GM23338 (cell line): ENCODE results near the gene TMEM119. TPM values are rescaled to one million over a fixed set of nuclear protein-coding genes. Genes with fewer than 3 reads are reported as not detected.

Experiments
- ATAC-seq: fragments of 200-7000 bp; cut with Tn5 transposase; 3 replicates; pipeline ENCODE4 v1.9.1; 2020
- DNase-seq: peaks from one replicate; pipeline ENCODE4 v3.0.0-alpha.2; 2015; ENCODE audit warnings: low spot score
- H2AFZ ChIP-seq: fragments of 200-600 bp; sonication (generic); 2 replicates; pipeline ENCODE4 v1.8.0; 2016; ENCODE audit warnings: antibody characterized with exemption, mild to moderate bottlenecking, moderate library complexity
- H3F3A ChIP-seq: fragments of 200-600 bp; sonication (generic); replicated peaks from 2 replicates; pipeline ENCODE4 v1.8.0; 2017; ENCODE audit warnings: antibody characterized with exemption, mixed run types, low read depth
- H3K27ac ChIP-seq: fragments of 200-600 bp; sonication (generic); 2 replicates; pipeline ENCODE4 v1.6.1; 2016; ENCODE audit warnings: low read depth
- H3K27me3 ChIP-seq: fragments of 200-600 bp; sonication (generic); 2 replicates; pipeline ENCODE4 v1.8.0; 2016; ENCODE audit warnings: mild to moderate bottlenecking, mixed run types, moderate library complexity; ENCODE audit not compliant: insufficient read depth
- H3K36me3 ChIP-seq: fragments of 200-600 bp; sonication (generic); 2 replicates; pipeline ENCODE4 v1.8.0; 2016; ENCODE audit warnings: mild to moderate bottlenecking; ENCODE audit not compliant: insufficient read depth
- H3K4me1 ChIP-seq: fragments of 200-600 bp; sonication (generic); 2 replicates; pipeline ENCODE4 v1.8.0; 2016; ENCODE audit warnings: mild to moderate bottlenecking, moderate library complexity; ENCODE audit not compliant: insufficient read depth
- H3K4me2 ChIP-seq: fragments of 200-600 bp; sonication (generic); 2 replicates; pipeline ENCODE4 v1.7.1; 2017; ENCODE audit warnings: mixed run types
- H3K4me3 ChIP-seq: fragments of 200-600 bp; sonication (generic); 2 replicates; pipeline ENCODE4 v1.6.1; 2016; ENCODE audit warnings: mixed run types
- H3K79me2 ChIP-seq: fragments of 200-600 bp; sonication (generic); replicated peaks from 2 replicates; pipeline ENCODE4 v1.8.0; 2017; ENCODE audit warnings: mild to moderate bottlenecking; ENCODE audit not compliant: insufficient read depth
- H3K9me2 ChIP-seq: fragments of 200-600 bp; sonication (generic); 2 replicates; pipeline ENCODE4 v1.8.0; 2017; ENCODE audit not compliant: insufficient read depth
- H4K20me1 ChIP-seq: fragments of 200-600 bp; sonication (generic); replicated peaks from 2 replicates; pipeline ENCODE4 v1.8.0; 2017; ENCODE audit warnings: mild to moderate bottlenecking; ENCODE audit not compliant: insufficient read depth
- H3K27ac Mint-ChIP-seq: 2 replicates; pipeline ENCODE4 v1.8.0; 2020; ENCODE audit warnings: inconsistent platforms, mild to moderate bottlenecking, moderate library complexity, mixed read lengths
- H3K27me3 Mint-ChIP-seq: 3 replicates; pipeline ENCODE4 v1.8.0; 2022; ENCODE audit warnings: low read depth, mild to moderate bottlenecking, moderate library complexity, mixed read lengths, inconsistent platforms; ENCODE audit not compliant: insufficient read depth, poor library complexity
- H3K36me3 Mint-ChIP-seq: 3 replicates; pipeline ENCODE4 v1.8.0; 2021; ENCODE audit warnings: low read depth, mild to moderate bottlenecking, inconsistent platforms, moderate library complexity, mixed read lengths
- H3K4me1 Mint-ChIP-seq: 3 replicates; pipeline ENCODE4 v1.8.0; 2020; ENCODE audit warnings: mild to moderate bottlenecking, inconsistent platforms, mixed read lengths
- H3K4me3 Mint-ChIP-seq: 3 replicates; pipeline ENCODE4 v1.8.0; 2021; ENCODE audit warnings: moderate library complexity, mild to moderate bottlenecking, inconsistent platforms, mixed read lengths
- H3K9me3 Mint-ChIP-seq: 3 replicates; pipeline ENCODE4 v1.8.0; 2020; ENCODE audit warnings: moderate library complexity, mild to moderate bottlenecking, inconsistent platforms, mixed read lengths
- CREB1 ChIP-seq: fragments of 250-450 bp; sonication (Bioruptor Pico); IDR thresholded peaks from 2 replicates; pipeline ENCODE4 v1.5.0; 2020; ENCODE audit warnings: low read depth, mild to moderate bottlenecking, moderate library complexity
- EZH2 ChIP-seq: fragments of 200-600 bp; sonication (generic); IDR thresholded peaks from one replicate; pipeline ENCODE4 v1.8.0; 2017; ENCODE audit warnings: antibody characterized with exemption, mild to moderate bottlenecking, low read depth; ENCODE audit not compliant: unreplicated experiment
- EZH2phosphoT487 ChIP-seq: fragments of 200-600 bp; sonication (generic); IDR thresholded peaks from one replicate; pipeline ENCODE4 v1.8.1; 2018; ENCODE audit warnings: antibody characterized with exemption; ENCODE audit not compliant: unreplicated experiment
- JUNB ChIP-seq: IDR thresholded peaks from one replicate; pipeline ENCODE4 v1.6.1; 2016; ENCODE audit warnings: antibody characterized with exemption; ENCODE audit not compliant: unreplicated experiment
- NANOG ChIP-seq: IDR thresholded peaks from 2 replicates; pipeline ENCODE4 v1.6.1; 2016; ENCODE audit warnings: antibody characterized with exemption, borderline replicate concordance
- POLR2AphosphoS5 ChIP-seq: IDR thresholded peaks from 2 replicates; pipeline ENCODE4 v1.6.1; 2016; ENCODE audit warnings: antibody characterized with exemption, low read depth
- STAT1 ChIP-seq: IDR thresholded peaks from one replicate; pipeline ENCODE4 v1.6.1; 2016; ENCODE audit warnings: antibody characterized with exemption; ENCODE audit not compliant: unreplicated experiment
- ZNF114 ChIP-seq: fragments of 250-450 bp; sonication (Bioruptor Pico); IDR thresholded peaks from 2 replicates; pipeline ENCODE4 v1.5.0; 2020; ENCODE audit warnings: mild to moderate bottlenecking, moderate library complexity
- ZNF331 ChIP-seq: fragments of 250-450 bp; sonication (Bioruptor Pico); IDR thresholded peaks from 2 replicates; pipeline ENCODE4 v1.5.0; 2020; ENCODE audit warnings: low read depth, mild to moderate bottlenecking, moderate library complexity
- polyA plus RNA-seq: library from polyadenylated mRNA; unstranded; fragments of >200 nt; fragmentation: Nextera tagmentation; extraction: Ambion mirVana; gene quantifications from 2 replicates; pipeline ENCODE4 v1.2.1, GENCODE V29; 2016
- total RNA-seq: library from RNA; depleted of rRNA; stranded (reverse); fragments of >200 nt; shearing (Covaris generic); gene quantifications from 2 replicates; pipeline ENCODE4 v1.2.3, GENCODE V29; 2014
- TF ChIP-seq, protein P1 (sequence below), 2 experiments: fragments of 200-600 bp in 1 of 2; sonication (generic) in 1 of 2; conservative IDR thresholded peaks; 2 replicates each; pipeline versions ENCODE4 v1.5.1 to v1.6.1; 2016 to 2017; ENCODE audit warnings: antibody characterized with exemption in 2 of 2, low read depth in 2 of 2, mild to moderate bottlenecking in 2 of 2, moderate library complexity in 1 of 2
- TF ChIP-seq, protein P2 (sequence below): fragments of 250-450 bp; sonication (Bioruptor Pico); IDR thresholded peaks from 2 replicates; pipeline ENCODE4 v1.5.0; 2020; ENCODE audit warnings: mild to moderate bottlenecking, moderate library complexity
- TF ChIP-seq, protein P3 (sequence below): IDR thresholded peaks from one replicate; pipeline ENCODE4 v1.6.1; 2018; ENCODE audit warnings: antibody characterized with exemption; ENCODE audit not compliant: unreplicated experiment

Gene TMEM119
- total and polyA plus RNA-seq, 2 experiments from 2014 or later = 0.06 to 0.07 TPM

DNA sequence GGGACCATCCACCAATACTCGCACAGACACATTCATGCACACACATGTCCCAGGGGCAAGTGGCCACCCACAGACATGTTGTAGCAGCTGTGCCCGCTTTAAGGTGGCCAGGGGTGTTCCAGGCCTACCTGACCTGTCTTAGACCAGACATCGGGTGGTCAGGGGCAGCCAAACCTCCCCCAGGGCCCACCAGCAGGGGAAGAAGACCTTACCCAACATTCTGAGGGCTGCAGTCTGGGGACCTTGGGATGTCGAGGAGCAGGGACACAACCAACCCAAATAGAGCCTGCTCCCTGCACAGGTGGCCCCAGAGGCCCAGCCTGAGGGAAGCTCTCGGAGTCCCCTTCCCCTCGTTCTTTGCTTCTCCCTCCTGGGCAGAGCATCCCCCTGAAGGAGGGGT lies 1.7 kb upstream of the TMEM119 start:
- Histone ChIP-seq H3K4me1 (no peaks in the 10 kb centered on the region), H2AFZ (no peak overlapping the region), H3K4me3 (no peak overlapping the region), H3K4me2 (no peak overlapping the region), H4K20me1 (no peaks in the 10 kb centered on the region), H3K36me3 (no peaks in the 10 kb centered on the region), H3F3A (no peaks in the 10 kb centered on the region), H3K27me3 (no peaks in the 10 kb centered on the region), H3K27ac (no peak overlapping the region), H3K79me2 (no peaks in the 10 kb centered on the region), H3K9me2 (no peaks in the 10 kb centered on the region)
- Mint-ChIP-seq H3K27ac (no peak overlapping the region), H3K27me3 (peaks cover 2% of the 10 kb centered on the region), H3K36me3 (no peaks in the 10 kb centered on the region), H3K4me1 (peaks cover 17% of the 10 kb centered on the region), H3K4me3 (no peak overlapping the region), H3K9me3 (no peaks in the 10 kb centered on the region)
- TF ChIP-seq, protein P1, sequence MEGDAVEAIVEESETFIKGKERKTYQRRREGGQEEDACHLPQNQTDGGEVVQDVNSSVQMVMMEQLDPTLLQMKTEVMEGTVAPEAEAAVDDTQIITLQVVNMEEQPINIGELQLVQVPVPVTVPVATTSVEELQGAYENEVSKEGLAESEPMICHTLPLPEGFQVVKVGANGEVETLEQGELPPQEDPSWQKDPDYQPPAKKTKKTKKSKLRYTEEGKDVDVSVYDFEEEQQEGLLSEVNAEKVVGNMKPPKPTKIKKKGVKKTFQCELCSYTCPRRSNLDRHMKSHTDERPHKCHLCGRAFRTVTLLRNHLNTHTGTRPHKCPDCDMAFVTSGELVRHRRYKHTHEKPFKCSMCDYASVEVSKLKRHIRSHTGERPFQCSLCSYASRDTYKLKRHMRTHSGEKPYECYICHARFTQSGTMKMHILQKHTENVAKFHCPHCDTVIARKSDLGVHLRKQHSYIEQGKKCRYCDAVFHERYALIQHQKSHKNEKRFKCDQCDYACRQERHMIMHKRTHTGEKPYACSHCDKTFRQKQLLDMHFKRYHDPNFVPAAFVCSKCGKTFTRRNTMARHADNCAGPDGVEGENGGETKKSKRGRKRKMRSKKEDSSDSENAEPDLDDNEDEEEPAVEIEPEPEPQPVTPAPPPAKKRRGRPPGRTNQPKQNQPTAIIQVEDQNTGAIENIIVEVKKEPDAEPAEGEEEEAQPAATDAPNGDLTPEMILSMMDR (conservative IDR thresholded peaks at IDR 0.05; ENCODE audit: low read depth in 2 of 2) = no peak
- TF ChIP-seq, protein P2, sequence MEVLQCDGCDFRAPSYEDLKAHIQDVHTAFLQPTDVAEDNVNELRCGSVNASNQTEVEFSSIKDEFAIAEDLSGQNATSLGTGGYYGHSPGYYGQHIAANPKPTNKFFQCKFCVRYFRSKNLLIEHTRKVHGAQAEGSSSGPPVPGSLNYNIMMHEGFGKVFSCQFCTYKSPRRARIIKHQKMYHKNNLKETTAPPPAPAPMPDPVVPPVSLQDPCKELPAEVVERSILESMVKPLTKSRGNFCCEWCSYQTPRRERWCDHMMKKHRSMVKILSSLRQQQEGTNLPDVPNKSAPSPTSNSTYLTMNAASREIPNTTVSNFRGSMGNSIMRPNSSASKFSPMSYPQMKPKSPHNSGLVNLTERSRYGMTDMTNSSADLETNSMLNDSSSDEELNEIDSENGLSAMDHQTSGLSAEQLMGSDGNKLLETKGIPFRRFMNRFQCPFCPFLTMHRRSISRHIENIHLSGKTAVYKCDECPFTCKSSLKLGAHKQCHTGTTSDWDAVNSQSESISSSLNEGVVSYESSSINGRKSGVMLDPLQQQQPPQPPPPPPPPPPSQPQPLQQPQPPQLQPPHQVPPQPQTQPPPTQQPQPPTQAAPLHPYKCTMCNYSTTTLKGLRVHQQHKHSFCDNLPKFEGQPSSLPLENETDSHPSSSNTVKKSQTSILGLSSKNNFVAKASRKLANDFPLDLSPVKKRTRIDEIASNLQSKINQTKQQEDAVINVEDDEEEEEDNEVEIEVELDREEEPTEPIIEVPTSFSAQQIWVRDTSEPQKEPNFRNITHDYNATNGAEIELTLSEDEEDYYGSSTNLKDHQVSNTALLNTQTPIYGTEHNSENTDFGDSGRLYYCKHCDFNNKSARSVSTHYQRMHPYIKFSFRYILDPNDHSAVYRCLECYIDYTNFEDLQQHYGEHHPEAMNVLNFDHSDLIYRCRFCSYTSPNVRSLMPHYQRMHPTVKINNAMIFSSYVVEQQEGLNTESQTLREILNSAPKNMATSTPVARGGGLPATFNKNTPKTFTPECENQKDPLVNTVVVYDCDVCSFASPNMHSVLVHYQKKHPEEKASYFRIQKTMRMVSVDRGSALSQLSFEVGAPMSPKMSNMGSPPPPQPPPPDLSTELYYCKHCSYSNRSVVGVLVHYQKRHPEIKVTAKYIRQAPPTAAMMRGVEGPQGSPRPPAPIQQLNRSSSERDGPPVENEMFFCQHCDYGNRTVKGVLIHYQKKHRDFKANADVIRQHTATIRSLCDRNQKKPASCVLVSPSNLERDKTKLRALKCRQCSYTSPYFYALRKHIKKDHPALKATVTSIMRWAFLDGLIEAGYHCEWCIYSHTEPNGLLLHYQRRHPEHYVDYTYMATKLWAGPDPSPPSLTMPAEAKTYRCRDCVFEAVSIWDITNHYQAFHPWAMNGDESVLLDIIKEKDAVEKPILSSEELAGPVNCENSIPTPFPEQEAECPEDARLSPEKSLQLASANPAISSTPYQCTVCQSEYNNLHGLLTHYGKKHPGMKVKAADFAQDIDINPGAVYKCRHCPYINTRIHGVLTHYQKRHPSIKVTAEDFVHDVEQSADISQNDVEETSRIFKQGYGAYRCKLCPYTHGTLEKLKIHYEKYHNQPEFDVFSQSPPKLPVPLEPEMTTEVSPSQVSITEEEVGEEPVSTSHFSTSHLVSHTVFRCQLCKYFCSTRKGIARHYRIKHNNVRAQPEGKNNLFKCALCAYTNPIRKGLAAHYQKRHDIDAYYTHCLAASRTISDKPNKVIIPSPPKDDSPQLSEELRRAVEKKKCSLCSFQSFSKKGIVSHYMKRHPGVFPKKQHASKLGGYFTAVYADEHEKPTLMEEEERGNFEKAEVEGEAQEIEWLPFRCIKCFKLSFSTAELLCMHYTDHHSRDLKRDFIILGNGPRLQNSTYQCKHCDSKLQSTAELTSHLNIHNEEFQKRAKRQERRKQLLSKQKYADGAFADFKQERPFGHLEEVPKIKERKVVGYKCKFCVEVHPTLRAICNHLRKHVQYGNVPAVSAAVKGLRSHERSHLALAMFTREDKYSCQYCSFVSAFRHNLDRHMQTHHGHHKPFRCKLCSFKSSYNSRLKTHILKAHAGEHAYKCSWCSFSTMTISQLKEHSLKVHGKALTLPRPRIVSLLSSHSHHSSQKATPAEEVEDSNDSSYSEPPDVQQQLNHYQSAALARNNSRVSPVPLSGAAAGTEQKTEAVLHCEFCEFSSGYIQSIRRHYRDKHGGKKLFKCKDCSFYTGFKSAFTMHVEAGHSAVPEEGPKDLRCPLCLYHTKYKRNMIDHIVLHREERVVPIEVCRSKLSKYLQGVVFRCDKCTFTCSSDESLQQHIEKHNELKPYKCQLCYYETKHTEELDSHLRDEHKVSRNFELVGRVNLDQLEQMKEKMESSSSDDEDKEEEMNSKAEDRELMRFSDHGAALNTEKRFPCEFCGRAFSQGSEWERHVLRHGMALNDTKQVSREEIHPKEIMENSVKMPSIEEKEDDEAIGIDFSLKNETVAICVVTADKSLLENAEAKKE (CRISPR knock-in tag) = no peak
- TF ChIP-seq, protein P3, sequence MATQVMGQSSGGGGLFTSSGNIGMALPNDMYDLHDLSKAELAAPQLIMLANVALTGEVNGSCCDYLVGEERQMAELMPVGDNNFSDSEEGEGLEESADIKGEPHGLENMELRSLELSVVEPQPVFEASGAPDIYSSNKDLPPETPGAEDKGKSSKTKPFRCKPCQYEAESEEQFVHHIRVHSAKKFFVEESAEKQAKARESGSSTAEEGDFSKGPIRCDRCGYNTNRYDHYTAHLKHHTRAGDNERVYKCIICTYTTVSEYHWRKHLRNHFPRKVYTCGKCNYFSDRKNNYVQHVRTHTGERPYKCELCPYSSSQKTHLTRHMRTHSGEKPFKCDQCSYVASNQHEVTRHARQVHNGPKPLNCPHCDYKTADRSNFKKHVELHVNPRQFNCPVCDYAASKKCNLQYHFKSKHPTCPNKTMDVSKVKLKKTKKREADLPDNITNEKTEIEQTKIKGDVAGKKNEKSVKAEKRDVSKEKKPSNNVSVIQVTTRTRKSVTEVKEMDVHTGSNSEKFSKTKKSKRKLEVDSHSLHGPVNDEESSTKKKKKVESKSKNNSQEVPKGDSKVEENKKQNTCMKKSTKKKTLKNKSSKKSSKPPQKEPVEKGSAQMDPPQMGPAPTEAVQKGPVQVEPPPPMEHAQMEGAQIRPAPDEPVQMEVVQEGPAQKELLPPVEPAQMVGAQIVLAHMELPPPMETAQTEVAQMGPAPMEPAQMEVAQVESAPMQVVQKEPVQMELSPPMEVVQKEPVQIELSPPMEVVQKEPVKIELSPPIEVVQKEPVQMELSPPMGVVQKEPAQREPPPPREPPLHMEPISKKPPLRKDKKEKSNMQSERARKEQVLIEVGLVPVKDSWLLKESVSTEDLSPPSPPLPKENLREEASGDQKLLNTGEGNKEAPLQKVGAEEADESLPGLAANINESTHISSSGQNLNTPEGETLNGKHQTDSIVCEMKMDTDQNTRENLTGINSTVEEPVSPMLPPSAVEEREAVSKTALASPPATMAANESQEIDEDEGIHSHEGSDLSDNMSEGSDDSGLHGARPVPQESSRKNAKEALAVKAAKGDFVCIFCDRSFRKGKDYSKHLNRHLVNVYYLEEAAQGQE = no peak
- no peak for TF ChIP-seq CREB1
- no peak for TF ChIP-seq ZNF114 (CRISPR knock-in tag)
- no peak for TF ChIP-seq ZNF331 (CRISPR knock-in tag)
- no peak for TF ChIP-seq EZH2
- TF ChIP-seq NANOG = no peak
- TF ChIP-seq POLR2AphosphoS5 = no peak
- TF ChIP-seq STAT1 = no peak
- no peak for TF ChIP-seq JUNB
- no peak for TF ChIP-seq EZH2phosphoT487
- ATAC-seq (no peak), DNase-seq (no peak)
